AG09309 (cell line): ENCODE measurements around the gene FMNL2.

ENCODE experiments used
- DNase-seq: peaks from one replicate; pipeline ENCODE4 v3.0.0-alpha.2; 2010; ENCODE audit warnings: low read depth
- H3K4me3 ChIP-seq: 2 replicates; pipeline ENCODE4 v1.5.1; 2011; ENCODE audit warnings: mild to moderate bottlenecking, low read depth, low read length, moderate library complexity; ENCODE audit not compliant: control insufficient read depth
- CTCF ChIP-seq: IDR thresholded peaks from 2 replicates; pipeline ENCODE4 v1.5.1; 2011; ENCODE audit warnings: mild to moderate bottlenecking, low read depth, low read length, inconsistent platforms; ENCODE audit not compliant: insufficient read depth, control insufficient read depth; ENCODE audit errors: missing control alignments

FMNL2 gene

DNA sequence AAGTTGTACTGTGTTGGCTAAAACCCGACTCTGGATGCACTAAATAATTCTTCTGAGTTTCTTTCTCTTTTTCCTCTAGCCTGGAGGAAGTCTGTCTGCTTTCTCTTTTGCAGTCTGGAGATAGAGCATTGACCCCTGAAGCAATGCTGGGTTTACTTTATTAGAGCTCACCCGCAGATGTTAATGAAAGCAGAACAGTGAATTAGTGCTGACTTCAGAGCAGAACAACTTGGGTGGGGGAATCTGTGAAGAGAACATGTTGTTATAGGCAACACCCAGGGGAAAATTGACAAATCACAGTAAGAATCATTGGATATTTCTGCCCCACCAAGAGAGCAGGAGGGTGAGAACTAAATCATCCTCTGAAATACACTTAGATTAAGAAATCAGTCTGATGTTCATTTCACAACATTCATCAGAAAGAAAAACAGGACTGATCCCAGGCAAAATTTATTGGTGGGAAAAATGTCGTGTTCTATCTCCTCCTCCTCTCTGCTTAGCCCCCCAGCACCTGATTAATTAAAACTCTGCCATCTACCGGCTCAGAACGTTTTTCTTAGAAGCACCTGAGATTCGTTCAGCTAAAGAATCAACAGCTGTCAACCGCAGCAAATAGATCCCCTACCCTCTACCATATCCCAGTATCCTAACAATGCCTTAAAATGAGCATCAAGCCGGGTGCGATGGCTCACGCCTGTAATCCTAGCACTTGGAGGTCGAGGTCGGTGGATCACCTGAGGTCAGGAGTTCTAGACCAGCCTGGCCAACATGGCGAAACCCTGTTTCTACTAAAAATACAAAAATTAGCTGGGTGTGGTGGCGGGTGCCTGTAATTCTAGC lies 165.1 kb downstream of the FMNL2 start:
- no peak for DNase-seq
- no peak overlapping the region for H3K4me3 ChIP-seq
- TF ChIP-seq CTCF, result no peak

DNA sequence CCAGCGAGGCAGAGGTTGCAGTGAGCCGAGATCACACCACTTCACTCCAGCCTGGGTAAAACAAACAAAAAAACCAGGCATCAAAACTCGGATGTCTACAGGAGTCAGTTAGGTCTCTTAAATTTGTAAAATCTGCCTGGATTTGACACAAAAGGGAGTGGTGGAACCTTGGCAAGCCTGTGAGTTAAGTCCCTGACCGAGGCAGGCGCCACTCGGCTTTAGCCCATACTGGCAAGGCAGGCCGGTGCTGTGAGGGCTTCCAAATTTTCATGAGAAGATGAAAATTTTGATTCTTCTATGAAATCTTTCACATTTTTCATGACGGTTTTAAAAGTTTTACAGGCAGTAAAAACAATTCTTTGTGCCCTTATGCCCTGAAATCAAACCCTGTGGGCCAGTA lies 165.8 kb downstream of the FMNL2 start:
- no peak for DNase-seq
- no peak for TF ChIP-seq CTCF
- no peak overlapping the region for H3K4me3 ChIP-seq

GRCh38 chr2:152501666-152502065 lies 166.7 kb downstream of the FMNL2 start:
- H3K4me3 ChIP-seq, result no peak overlapping the region
- TF ChIP-seq CTCF, result no peak
- DNase-seq, result no peak

DNA sequence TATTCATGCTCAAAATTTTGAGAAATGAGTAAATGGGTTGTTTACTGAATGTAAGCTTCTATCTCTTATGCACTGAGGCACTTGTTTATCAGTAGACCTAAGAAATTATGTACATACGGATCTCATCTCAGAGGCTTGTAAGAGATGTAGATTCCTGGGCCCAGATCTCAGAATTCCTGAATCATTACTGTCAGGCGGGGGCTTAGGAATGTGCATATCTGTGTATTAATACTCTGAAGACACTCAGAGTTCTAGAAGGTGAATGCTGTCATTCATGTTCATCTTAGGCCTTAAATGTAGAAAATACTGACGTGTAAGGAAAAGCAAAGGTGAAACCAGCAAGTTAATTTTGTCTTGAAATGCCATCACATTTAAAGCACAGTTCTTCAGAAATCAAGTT lies 169.6 kb downstream of the FMNL2 start:
- TF ChIP-seq CTCF, result no peak
- H3K4me3 ChIP-seq, result no peak overlapping the region
- no peak for DNase-seq

GRCh38 chr2:152505495-152505906 lies 170.5 kb downstream of the FMNL2 start:
- no peak for TF ChIP-seq CTCF
- DNase-seq, result no peak
- no peak overlapping the region for H3K4me3 ChIP-seq

GRCh38 chr2:152506843-152507242 lies 171.9 kb downstream of the FMNL2 start:
- no peak for DNase-seq
- H3K4me3 ChIP-seq, result no peak overlapping the region
- TF ChIP-seq CTCF, result no peak

DNA sequence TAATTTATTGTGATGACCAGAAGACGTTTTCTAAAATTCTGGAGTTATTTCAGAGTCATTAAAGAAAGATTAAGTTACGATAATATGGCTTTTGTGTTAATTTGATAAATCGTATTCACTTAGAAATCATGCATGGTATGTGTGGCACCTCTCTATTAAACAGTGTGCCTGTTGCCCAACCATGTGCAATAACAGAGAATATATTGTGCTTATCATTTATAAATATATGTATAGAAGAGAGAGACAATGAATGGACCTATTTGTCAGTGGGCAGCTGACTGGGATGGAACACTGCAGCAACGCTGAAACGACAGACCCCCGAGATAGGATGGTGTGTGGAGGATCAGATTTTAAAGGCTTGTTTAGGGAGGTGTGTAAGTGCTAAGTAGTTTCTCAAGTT lies 172.9 kb downstream of the FMNL2 start:
- no peak overlapping the region for H3K4me3 ChIP-seq
- TF ChIP-seq CTCF, result no peak
- DNase-seq, result no peak
